Measurements from ENCODE around the gene APPBP2.

Gene APPBP2

GRCh38 chr17:60523822-60524221, 2.2 kb downstream of the APPBP2 start:
- TF ChIP-seq EP300 (IDR thresholded peaks at IDR 0.05; ENCODE audit: borderline replicate concordance), result no peak
- no peak for TF ChIP-seq YY1 (IDR thresholded peaks at IDR 0.05; ENCODE audit: low read depth)
- no peak for TF ChIP-seq FOXM1 (IDR thresholded peaks at IDR 0.05; ENCODE audit: borderline replicate concordance, low read depth)
- TF ChIP-seq MAX (IDR thresholded peaks at IDR 0.05), result no peak
- no peak for TF ChIP-seq TAF1 (IDR thresholded peaks at IDR 0.05; ENCODE audit: low read depth)
- TF ChIP-seq ZBTB7A (IDR thresholded peaks at IDR 0.05; ENCODE audit: low read depth), result no peak
- TF ChIP-seq RAD21 (IDR thresholded peaks at IDR 0.05; ENCODE audit: low read depth), result no peak
- no peak for TF ChIP-seq USF1 (IDR thresholded peaks at IDR 0.05)
- TF ChIP-seq CREB1 (IDR thresholded peaks at IDR 0.05; ENCODE audit: low read depth), result no peak
- no peak for TF ChIP-seq CEBPB (IDR thresholded peaks at IDR 0.05)

GRCh38 chr17:60522889-60523626, 3.0 kb downstream of the APPBP2 start:
- TF ChIP-seq REST (IDR thresholded peaks at IDR 0.05; ENCODE audit: low read depth), result no peak
- TF ChIP-seq NFIC (IDR thresholded peaks at IDR 0.05), result no peak
- TF ChIP-seq CEBPB (IDR thresholded peaks at IDR 0.05), result no peak

GRCh38 chr17:60519795-60520194, 6.2 kb downstream of the APPBP2 start:
- TF ChIP-seq REST (IDR thresholded peaks at IDR 0.05; ENCODE audit: low read depth), result no peak
- no peak for TF ChIP-seq CREB1 (IDR thresholded peaks at IDR 0.05; ENCODE audit: low read depth)

- TF ChIP-seq TCF12 (IDR thresholded peaks at IDR 0.05; ENCODE audit: low read depth), result no peak
- TF ChIP-seq MAX (IDR thresholded peaks at IDR 0.05), result no peak
- no peak for TF ChIP-seq USF1 (IDR thresholded peaks at IDR 0.05)
- no peak for TF ChIP-seq TAF1 (IDR thresholded peaks at IDR 0.05; ENCODE audit: low read depth)
- no peak for TF ChIP-seq NFIC (IDR thresholded peaks at IDR 0.05)
- TF ChIP-seq ZBTB7A (IDR thresholded peaks at IDR 0.05; ENCODE audit: low read depth), result no peak
- TF ChIP-seq CREB1 (IDR thresholded peaks at IDR 0.05; ENCODE audit: low read depth), result no peak
- TF ChIP-seq EGR1 (IDR thresholded peaks at IDR 0.05), result no peak
- TF ChIP-seq TEAD4 (IDR thresholded peaks at IDR 0.05), result no peak
- TF ChIP-seq REST (IDR thresholded peaks at IDR 0.05; ENCODE audit: low read depth), result no peak
Observed at GRCh38 chr17:60514500-60514899, 11.5 kb downstream of the APPBP2 start.

- no peak for TF ChIP-seq EGR1 (IDR thresholded peaks at IDR 0.05)
- TF ChIP-seq TCF12 (IDR thresholded peaks at IDR 0.05; ENCODE audit: low read depth), result no peak
- no peak for TF ChIP-seq EP300 (IDR thresholded peaks at IDR 0.05; ENCODE audit: borderline replicate concordance)
- TF ChIP-seq CREB1 (IDR thresholded peaks at IDR 0.05; ENCODE audit: low read depth), result no peak
- no peak for TF ChIP-seq CEBPB (IDR thresholded peaks at IDR 0.05)
- TF ChIP-seq NFIC (IDR thresholded peaks at IDR 0.05), result no peak
- TF ChIP-seq YY1 (IDR thresholded peaks at IDR 0.05; ENCODE audit: low read depth), result no peak
- no peak for TF ChIP-seq RAD21 (IDR thresholded peaks at IDR 0.05; ENCODE audit: low read depth)
- TF ChIP-seq FOXM1 (IDR thresholded peaks at IDR 0.05; ENCODE audit: borderline replicate concordance, low read depth), result no peak
- no peak for TF ChIP-seq MAX (IDR thresholded peaks at IDR 0.05)
- TF ChIP-seq TEAD4 (IDR thresholded peaks at IDR 0.05), result no peak
- no peak for TF ChIP-seq TAF1 (IDR thresholded peaks at IDR 0.05; ENCODE audit: low read depth)
- TF ChIP-seq USF1 (IDR thresholded peaks at IDR 0.05), result no peak
Observed at GRCh38 chr17:60514053-60514452, 12.0 kb downstream of the APPBP2 start.
